ENCODE measurements around the gene RASSF5.
A peak's percentile ranks its signal among the peaks of the same experiment; 100 is the strongest.

The RASSF5 gene

GRCh38 chr1:206535853-206536188, 28.5 kb downstream of the RASSF5 start:
- no peak for DNase-seq (ENCODE audit: insufficient read length, low spot score)
- no peak for TF ChIP-seq POLR2A (IDR thresholded peaks at IDR 0.05; ENCODE audit: low read depth, low read length)
- no peak for TF ChIP-seq POLR2AphosphoS5 (IDR thresholded peaks at IDR 0.05; ENCODE audit: low read depth, low read length)
- no peak for TF ChIP-seq POU2F2 (IDR thresholded peaks at IDR 0.05; ENCODE audit: low read depth, low read length)
- TF ChIP-seq TAF1 (IDR thresholded peaks at IDR 0.05; ENCODE audit: low read depth, low read length): no peak
- no peak for TF ChIP-seq PAX5 (IDR thresholded peaks at IDR 0.05; ENCODE audit: insufficient read depth, low read length, severe bottlenecking)
- no peak for TF ChIP-seq SPI1 (IDR thresholded peaks at IDR 0.05; ENCODE audit: low read depth, low read length)
- FAIRE-seq: no peak

- TF ChIP-seq POLR2AphosphoS5 (IDR thresholded peaks at IDR 0.05; ENCODE audit: low read depth, low read length) (no peak), POLR2A (IDR thresholded peaks at IDR 0.05; ENCODE audit: low read depth, low read length) (no peak), PAX5 (IDR thresholded peaks at IDR 0.05; ENCODE audit: insufficient read depth, low read length, severe bottlenecking) (no peak), POU2F2 (IDR thresholded peaks at IDR 0.05; ENCODE audit: low read depth, low read length) (no peak), TAF1 (IDR thresholded peaks at IDR 0.05; ENCODE audit: low read depth, low read length) (no peak), SPI1 (IDR thresholded peaks at IDR 0.05; ENCODE audit: low read depth, low read length) (no peak)
- DNase-seq (ENCODE audit: insufficient read length, low spot score) (no peak), FAIRE-seq (no peak)
These were observed 29.8 kb downstream of the RASSF5 start for GRCh38 chr1:206537141-206537540.

GRCh38 chr1:206538086-206538770, 30.9 kb downstream of the RASSF5 start:
- FAIRE-seq (no peak), DNase-seq (ENCODE audit: insufficient read length, low spot score) (no peak)
- TF ChIP-seq POLR2AphosphoS5 (IDR thresholded peaks at IDR 0.05; ENCODE audit: low read depth, low read length) (no peak), TAF1 (IDR thresholded peaks at IDR 0.05; ENCODE audit: low read depth, low read length) (no peak), POU2F2 (IDR thresholded peaks at IDR 0.05; ENCODE audit: low read depth, low read length) (no peak), POLR2A (IDR thresholded peaks at IDR 0.05; ENCODE audit: low read depth, low read length) (no peak), PAX5 (IDR thresholded peaks at IDR 0.05; ENCODE audit: insufficient read depth, low read length, severe bottlenecking) (no peak), SPI1 (IDR thresholded peaks at IDR 0.05; ENCODE audit: low read depth, low read length) (no peak)

- TF ChIP-seq SPI1 (IDR thresholded peaks at IDR 0.05; ENCODE audit: low read depth, low read length): no peak
- no peak for TF ChIP-seq TAF1 (IDR thresholded peaks at IDR 0.05; ENCODE audit: low read depth, low read length)
- no peak for TF ChIP-seq PAX5 (IDR thresholded peaks at IDR 0.05; ENCODE audit: insufficient read depth, low read length, severe bottlenecking)
- no peak for TF ChIP-seq POLR2AphosphoS5 (IDR thresholded peaks at IDR 0.05; ENCODE audit: low read depth, low read length)
- TF ChIP-seq POLR2A (IDR thresholded peaks at IDR 0.05; ENCODE audit: low read depth, low read length): no peak
- TF ChIP-seq POU2F2 (IDR thresholded peaks at IDR 0.05; ENCODE audit: low read depth, low read length): no peak
- FAIRE-seq: no peak
- DNase-seq (ENCODE audit: insufficient read length, low spot score): no peak
These were observed 31.7 kb downstream of the RASSF5 start for GRCh38 chr1:206538901-206539640.

GRCh38 chr1:206540044-206540780, 32.9 kb downstream of the RASSF5 start:
- TF ChIP-seq POLR2AphosphoS5 (IDR thresholded peaks at IDR 0.05; ENCODE audit: low read depth, low read length) (no peak), SPI1 (IDR thresholded peaks at IDR 0.05; ENCODE audit: low read depth, low read length) (no peak), POU2F2 (IDR thresholded peaks at IDR 0.05; ENCODE audit: low read depth, low read length) (no peak), PAX5 (IDR thresholded peaks at IDR 0.05; ENCODE audit: insufficient read depth, low read length, severe bottlenecking) (no peak), TAF1 (IDR thresholded peaks at IDR 0.05; ENCODE audit: low read depth, low read length) (no peak), POLR2A (IDR thresholded peaks at IDR 0.05; ENCODE audit: low read depth, low read length) (no peak)
- DNase-seq (ENCODE audit: insufficient read length, low spot score) (no peak), FAIRE-seq (no peak)

DNA sequence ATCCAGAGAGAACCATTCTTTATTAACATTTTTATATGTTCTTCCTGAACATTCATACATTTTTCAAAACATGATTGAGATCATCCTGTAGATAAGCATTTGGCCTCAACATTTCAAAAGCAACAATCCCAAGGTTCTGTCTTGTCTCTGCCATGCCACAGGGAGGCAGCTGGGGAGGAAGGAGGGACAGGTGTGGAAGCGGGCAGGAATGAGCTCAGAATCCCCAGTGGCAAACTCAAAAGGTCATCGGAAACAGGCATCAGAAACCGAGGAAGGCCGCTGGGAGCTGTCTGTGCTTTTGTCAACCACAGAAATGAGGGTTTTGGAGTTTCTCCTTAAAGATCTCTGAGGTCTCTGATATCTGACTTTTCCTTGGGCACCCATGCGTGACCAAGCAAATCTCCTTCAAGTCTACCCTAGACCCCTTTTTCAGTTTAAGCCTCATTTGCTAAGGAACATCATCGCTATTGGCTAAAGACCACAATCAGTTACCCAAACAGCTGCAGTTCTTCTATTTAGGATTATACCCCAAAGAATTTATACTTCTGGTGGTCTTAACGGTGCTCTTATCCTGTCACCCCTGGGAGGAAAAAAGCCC, 34.0 kb downstream of the RASSF5 start:
- TF ChIP-seq PAX5 (IDR thresholded peaks at IDR 0.05; ENCODE audit: insufficient read depth, low read length, severe bottlenecking) (peak; percentile 27), TAF1 (IDR thresholded peaks at IDR 0.05; ENCODE audit: low read depth, low read length) (no peak)
- FAIRE-seq (no peak), DNase-seq (ENCODE audit: insufficient read length, low spot score) (no peak)

- TF ChIP-seq POLR2A (IDR thresholded peaks at IDR 0.05; ENCODE audit: low read depth, low read length) (no peak), POU2F2 (IDR thresholded peaks at IDR 0.05; ENCODE audit: low read depth, low read length) (0 out of 2 replicates have a peak, but pooled peaks have one; percentile 21), PAX5 (IDR thresholded peaks at IDR 0.05; ENCODE audit: insufficient read depth, low read length, severe bottlenecking) (no peak)
- peak; percentile 85 for FAIRE-seq
- DNase-seq (ENCODE audit: insufficient read length, low spot score): peak; percentile 57
These were observed 37.4 kb downstream of the RASSF5 start for GRCh38 chr1:206544562-206545257.

DNA sequence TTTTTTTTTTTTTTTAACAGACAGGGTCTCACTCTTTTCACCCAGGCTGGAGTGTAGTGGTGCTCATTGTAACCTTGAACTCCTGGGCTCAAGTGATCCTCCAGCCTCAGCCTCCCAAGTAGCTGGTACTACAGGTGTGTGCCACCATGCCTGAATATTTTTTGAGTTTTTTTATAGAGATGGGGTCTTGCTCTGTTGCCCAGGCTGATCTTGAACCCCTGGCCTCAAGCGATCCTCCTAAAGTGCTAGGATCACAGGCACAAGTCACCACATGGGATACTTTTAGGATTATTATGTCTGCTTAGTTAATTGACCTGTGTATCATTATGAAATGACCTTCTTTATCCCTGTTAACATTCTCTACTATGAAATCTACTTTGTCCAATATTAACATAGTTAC, 38.0 kb downstream of the RASSF5 start:
- no peak for DNase-seq (ENCODE audit: insufficient read length, low spot score)
- no peak for TF ChIP-seq POU2F2 (IDR thresholded peaks at IDR 0.05; ENCODE audit: low read depth, low read length)
- no peak for TF ChIP-seq POLR2A (IDR thresholded peaks at IDR 0.05; ENCODE audit: low read depth, low read length)
- TF ChIP-seq POLR2AphosphoS5 (IDR thresholded peaks at IDR 0.05; ENCODE audit: low read depth, low read length): no peak
- no peak for FAIRE-seq

GRCh38 chr1:206547104-206547503, 39.8 kb downstream of the RASSF5 start:
- DNase-seq (ENCODE audit: insufficient read length, low spot score) (no peak), FAIRE-seq (no peak)
- TF ChIP-seq SPI1 (IDR thresholded peaks at IDR 0.05; ENCODE audit: low read depth, low read length) (no peak), POLR2A (IDR thresholded peaks at IDR 0.05; ENCODE audit: low read depth, low read length) (no peak), POLR2AphosphoS5 (IDR thresholded peaks at IDR 0.05; ENCODE audit: low read depth, low read length) (no peak), PAX5 (IDR thresholded peaks at IDR 0.05; ENCODE audit: insufficient read depth, low read length, severe bottlenecking) (no peak), TAF1 (IDR thresholded peaks at IDR 0.05; ENCODE audit: low read depth, low read length) (no peak), POU2F2 (IDR thresholded peaks at IDR 0.05; ENCODE audit: low read depth, low read length) (no peak)

Measured in GM12891 (cell line).